Ovary (tissue), 3 donors: ENCODE measurements around the gene ITSN1.

ENCODE experiments used
- CTCF ChIP-seq, 3 donors: fragments of 450-650 bp in 2 of 3; fragments of 200-600 bp in 1 of 3; IDR thresholded peaks; one replicate each; pipeline versions ENCODE4 v1.5.1 to v1.8.0; 2016 to 2022; ENCODE audit warnings: antibody characterized with exemption in 3 of 3, mild to moderate bottlenecking in 1 of 3
- POLR2A ChIP-seq: fragments of 450-650 bp; IDR thresholded peaks from one replicate; pipeline ENCODE4 v1.6.1; 2017; ENCODE audit warnings: antibody characterized with exemption, mild to moderate bottlenecking, moderate library complexity
- donor health status: DM: no; HTN: no; CAD: no.

DNA sequence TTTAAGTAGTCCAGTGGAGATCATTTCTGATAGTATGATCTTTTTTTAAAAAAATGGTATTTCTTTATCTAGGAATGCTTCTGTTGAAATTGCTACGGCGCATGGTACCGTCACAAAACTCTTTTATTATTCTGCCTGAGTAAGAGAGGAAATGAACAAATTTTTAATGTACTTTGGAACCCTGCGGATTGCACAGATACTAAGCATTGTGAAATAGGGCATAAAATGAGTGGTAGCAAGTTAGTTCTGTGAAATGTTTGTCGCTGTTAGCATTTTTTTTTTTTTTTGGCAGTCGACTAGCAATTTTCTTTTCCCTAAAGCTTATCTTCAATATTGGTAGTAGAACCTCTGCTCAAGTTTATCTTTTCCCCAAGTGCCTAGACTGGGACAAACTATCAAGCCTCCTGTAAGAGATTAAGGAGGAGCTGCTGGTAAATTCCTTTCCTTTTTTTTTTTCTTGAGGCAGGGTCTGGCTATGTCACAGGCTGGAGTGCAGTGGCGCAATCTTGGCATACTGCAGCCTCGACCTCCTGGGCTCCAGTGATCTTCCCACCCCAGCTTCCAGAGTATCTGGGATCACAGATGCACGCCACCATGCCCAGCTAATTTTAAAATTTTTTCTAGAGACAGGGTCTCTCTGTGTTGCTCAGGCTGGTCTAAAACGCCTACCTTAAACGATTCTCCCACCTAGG is 2.2 kb downstream of the ITSN1 start:
- no peak for TF ChIP-seq CTCF (IDR thresholded peaks at IDR 0.05)
- TF ChIP-seq POLR2A: no peak
